H1 (cell line): Measurements from ENCODE around the gene SATB2. TPM values are rescaled to one million over a fixed set of nuclear protein-coding genes. Genes with fewer than 3 reads are reported as not detected.

Experiments used
- CTCF ChIA-PET: fragments of 300-600 bp; sonication (Branson Sonifier 250); formaldehyde crosslinking; loops from one replicate; lab custom pipeline; 2021; ENCODE audit not compliant: partially characterized antibody; lab: Charles Lee
- POLR2A ChIA-PET: fragments of 300-600 bp; sonication (Branson Sonifier 250); formaldehyde crosslinking; loops from one replicate; lab custom pipeline; 2021; ENCODE audit warnings: inconsistent platforms; ENCODE audit not compliant: partially characterized antibody; lab: Charles Lee
- DNase-seq, 2 experiments: peaks; one replicate each; pipeline versions ENCODE4 v3.0.0 to v3.0.0-alpha.2; 2010 to 2022; ENCODE audit warnings: low spot score in 2 of 2, low read depth in 1 of 2, mixed read lengths in 1 of 2
- FAIRE-seq: peaks from 2 replicates; lab custom pipeline; 2011; peaks lifted over from hg19 to GRCh38; lab: Jason Lieb, UNC
- H2AFZ ChIP-seq: 2 replicates; pipeline ENCODE4 v1.8.1; 2012; ENCODE audit warnings: low read length, inconsistent platforms
- H2AK5ac ChIP-seq: 2 replicates; pipeline ENCODE4 v1.6.1; 2013; ENCODE audit warnings: low read depth, low read length
- H2BK120ac ChIP-seq: replicated peaks from 2 replicates; pipeline ENCODE3; 2013; ENCODE audit warnings: low read depth, low read length, inconsistent platforms
- H2BK12ac ChIP-seq: 2 replicates; pipeline ENCODE4 v1.6.1; 2013; ENCODE audit warnings: low read depth, low read length
- H2BK15ac ChIP-seq: 2 replicates; pipeline ENCODE4 v1.6.1; 2013; ENCODE audit warnings: low read length
- H2BK20ac ChIP-seq: 2 replicates; pipeline ENCODE4 v1.6.1; 2013; ENCODE audit warnings: low read length
- H2BK5ac ChIP-seq: 2 replicates; pipeline ENCODE4 v1.6.1; 2013; ENCODE audit warnings: low read depth, low read length
- H3K14ac ChIP-seq: 2 replicates; pipeline ENCODE4 v1.6.1; 2013; ENCODE audit warnings: inconsistent platforms; ENCODE audit not compliant: insufficient read length
- H3K18ac ChIP-seq: 2 replicates; pipeline ENCODE4 v1.6.1; 2013; ENCODE audit warnings: low read length; ENCODE audit errors: extremely low read depth
- H3K23ac ChIP-seq: 2 replicates; pipeline ENCODE4 v1.6.1; 2013; ENCODE audit warnings: inconsistent platforms; ENCODE audit not compliant: insufficient read length
- H3K23me2 ChIP-seq: 2 replicates; pipeline ENCODE4 v1.6.1; 2013; ENCODE audit warnings: low read depth, low read length
- H3K27ac ChIP-seq: 2 replicates; pipeline ENCODE4 v1.6.1; 2011; ENCODE audit warnings: low read depth, low read length, inconsistent platforms
- H3K27me3 ChIP-seq, 4 experiments: replicated peaks in 1 of 4; 1 replicate in 1 of 4; 2 replicates in 3 of 4; pipeline versions ENCODE4 v1.6.1 to v1.8.1; 2011 to 2013; ENCODE audit warnings: low read length in 3 of 4, mild to moderate bottlenecking in 3 of 4, inconsistent platforms in 2 of 4, mixed read lengths in 2 of 4, moderate library complexity in 1 of 4; ENCODE audit not compliant: control insufficient read depth in 3 of 4, insufficient read depth in 3 of 4; ENCODE audit errors: extremely low read depth in 1 of 4
- H3K36me3 ChIP-seq, 4 experiments: 2 replicates each; pipeline versions ENCODE4 v1.6.1 to v1.8.1; 2011 to 2013; ENCODE audit warnings: mild to moderate bottlenecking in 4 of 4, low read length in 3 of 4, moderate library complexity in 2 of 4, control low read depth in 1 of 4, inconsistent platforms in 1 of 4; ENCODE audit not compliant: insufficient read depth in 4 of 4, control insufficient read depth in 2 of 4
- H3K4ac ChIP-seq: replicated peaks from 2 replicates; pipeline ENCODE3; 2013; ENCODE audit warnings: low read length, low read depth, mixed read lengths, inconsistent platforms; ENCODE audit not compliant: insufficient read length
- H3K4me1 ChIP-seq, 4 experiments: replicated peaks in 1 of 4; 1 replicate in 1 of 4; 2 replicates in 3 of 4; pipeline versions ENCODE4 v1.6.1 to v1.8.1; 2011 to 2013; ENCODE audit warnings: low read length in 3 of 4, inconsistent platforms in 2 of 4, mixed read lengths in 1 of 4; ENCODE audit not compliant: insufficient read depth in 4 of 4, control insufficient read depth in 3 of 4
- H3K4me2 ChIP-seq, 2 experiments: 2 replicates each; pipeline versions ENCODE4 v1.6.1 to v1.8.1; 2011 to 2013; ENCODE audit warnings: low read depth in 2 of 2, low read length in 2 of 2, control low read depth in 1 of 2, inconsistent platforms in 1 of 2, mild to moderate bottlenecking in 1 of 2; ENCODE audit not compliant: insufficient read depth in 1 of 2
- H3K4me3 ChIP-seq, 4 experiments: fragments of 200-600, 300-600 bp in 1 of 4; sonication (generic), shearing (Covaris generic), sonication (Bioruptor Twin) in 1 of 4; 2 replicates each; pipeline versions ENCODE4 v1.5.1 to v1.8.1; 2011 to 2016; ENCODE audit warnings: low read length in 4 of 4, low read depth in 3 of 4, control low read depth in 2 of 4, inconsistent platforms in 2 of 4, mild to moderate bottlenecking in 2 of 4, mixed read lengths in 1 of 4, moderate library complexity in 1 of 4; ENCODE audit not compliant: insufficient read depth in 2 of 4; ENCODE audit errors: extremely low read depth in 1 of 4
- H3K56ac ChIP-seq: replicated peaks from 2 replicates; pipeline ENCODE3; 2013; ENCODE audit warnings: low read depth, mild to moderate bottlenecking, mixed read lengths, low read length, inconsistent platforms; ENCODE audit not compliant: insufficient read length
- H3K79me1 ChIP-seq: 2 replicates; pipeline ENCODE4 v1.6.1; 2013; ENCODE audit warnings: low read depth, low read length, control low read depth
- H3K79me2 ChIP-seq, 2 experiments: 2 replicates each; pipeline versions ENCODE4 v1.6.1 to v1.8.1; 2012 to 2013; ENCODE audit warnings: low read length in 2 of 2, mild to moderate bottlenecking in 2 of 2, inconsistent platforms in 1 of 2; ENCODE audit not compliant: insufficient read depth in 2 of 2, control insufficient read depth in 1 of 2
- H3K9ac ChIP-seq, 4 experiments: replicated peaks in 1 of 4; 1 replicate in 1 of 4; 2 replicates in 3 of 4; pipeline versions ENCODE4 v1.6.1 to v1.8.1; 2011 to 2013; ENCODE audit warnings: low read depth in 3 of 4, low read length in 3 of 4, control low read depth in 2 of 4, mild to moderate bottlenecking in 2 of 4, moderate library complexity in 2 of 4, inconsistent platforms in 1 of 4; ENCODE audit errors: extremely low read depth in 1 of 4
- H3K9me3 ChIP-seq, 2 experiments: 2 replicates each; pipeline versions ENCODE4 v1.6.1 to v1.8.1; 2012 to 2013; ENCODE audit warnings: mild to moderate bottlenecking in 2 of 2, moderate library complexity in 2 of 2, control low read depth in 1 of 2, inconsistent platforms in 1 of 2, low read depth in 1 of 2, low read length in 1 of 2, mixed read lengths in 1 of 2; ENCODE audit not compliant: insufficient read depth in 2 of 2
- H4K20me1 ChIP-seq, 2 experiments: replicated peaks in 1 of 2; 2 replicates each; pipeline versions ENCODE3 to v1.8.1; 2011 to 2013; ENCODE audit warnings: inconsistent platforms in 2 of 2, low read length in 2 of 2, mild to moderate bottlenecking in 1 of 2; ENCODE audit not compliant: insufficient read depth in 2 of 2, control insufficient read depth in 1 of 2
- H4K5ac ChIP-seq: 2 replicates; pipeline ENCODE4 v1.6.1; 2013; ENCODE audit warnings: low read length, low read depth, mixed read lengths, inconsistent platforms; ENCODE audit not compliant: insufficient read length
- H4K8ac ChIP-seq: 2 replicates; pipeline ENCODE4 v1.8.0; 2013; ENCODE audit warnings: mild to moderate bottlenecking, moderate library complexity, low read length, inconsistent platforms; ENCODE audit not compliant: insufficient read depth; ENCODE audit errors: extremely low read depth
- H4K91ac ChIP-seq: replicated peaks from 2 replicates; pipeline ENCODE3; 2013; ENCODE audit warnings: low read length, mixed read lengths, inconsistent platforms; ENCODE audit not compliant: insufficient read length
- CEBPB ChIP-seq: IDR thresholded peaks from 2 replicates; pipeline ENCODE4 v1.6.1; 2012; ENCODE audit warnings: low read depth, low read length
- CTBP2 ChIP-seq: IDR thresholded peaks from 2 replicates; pipeline ENCODE4 v1.7.0; 2011; ENCODE audit warnings: borderline replicate concordance, mild to moderate bottlenecking, moderate library complexity, mixed read lengths, low read length; ENCODE audit not compliant: insufficient read depth, insufficient read length
- EGR1 ChIP-seq: IDR thresholded peaks from 2 replicates; pipeline ENCODE4 v1.6.1; 2011; ENCODE audit warnings: low read depth, low read length, borderline replicate concordance
- POU5F1 ChIP-seq: IDR thresholded peaks from 2 replicates; pipeline ENCODE4 v1.6.1; 2011; ENCODE audit warnings: low read depth, mild to moderate bottlenecking, low read length, moderate library complexity
- SIX5 ChIP-seq: IDR thresholded peaks from 2 replicates; pipeline ENCODE4 v1.6.1; 2011; ENCODE audit warnings: mild to moderate bottlenecking, low read depth, low read length
- SUZ12 ChIP-seq: fragments of 200-600 bp; sonication (generic); IDR thresholded peaks from 2 replicates; pipeline ENCODE4 v1.6.1; 2012; ENCODE audit warnings: mild to moderate bottlenecking, inconsistent platforms, low read length, moderate library complexity, mixed read lengths
- TBP ChIP-seq: IDR thresholded peaks from 2 replicates; pipeline ENCODE4 v1.6.1; 2011; ENCODE audit warnings: low read depth, low read length, improper control_type of control experiment
- whole genome bisulfite sequencing, 2 experiments: shearing (Covaris generic) in 1 of 2; methylation state at CpG; one replicate each; pipeline versions ENCODE4 v1.1.6 to v1.1.7; 2013 to 2015; ENCODE audit warnings: low lambda C conversion rate in 2 of 2, mixed read lengths in 2 of 2, inconsistent platforms in 1 of 2, low coverage in 1 of 2, missing lambda C conversion rate in 1 of 2; ENCODE audit not compliant: insufficient replicate concordance in 2 of 2, insufficient coverage in 1 of 2, insufficient read length in 1 of 2; ENCODE audit errors: extremely low coverage in 1 of 2, missing lambda C conversion rate in 1 of 2; 5-methylcytosine and 5-hydroxymethylcytosine counted together
- polyA plus RNA-seq, 7 experiments: library from polyadenylated mRNA; depleted of rRNA in 3 of 7; stranded (reverse) in 5 of 7; unstranded in 2 of 7; fragments of >200 nt in 5 of 7; fragments of 200-250 nt in 2 of 7; gene quantifications; 1 replicate in 5 of 7; 2 replicates in 1 of 7; 4 replicates in 1 of 7; pipeline versions ENCODE4 v1.2.1 to v1.2.3, GENCODE V29; 2011 to 2013; ENCODE audit warnings: missing spikeins in 2 of 7, mixed read lengths in 2 of 7
- total RNA-seq: library from RNA; stranded (reverse); fragmentation: NEBNext Ultra II Directional; extraction: Animal tissue kit (Norgen Biotek cat#: 25700); gene quantifications from 2 replicates; pipeline ENCODE4 v1.2.1, GENCODE V29; 2021

SATB2 gene
- total and polyA plus RNA-seq, 2 of the 8 experiments (the other 6 are each of a cell fraction or from before 2014, with no cell fraction given) = 1.3 to 5.7 TPM

GRCh38 chr2:199495147-199495546 lies 37.4 kb upstream of the SATB2 start:
- Histone ChIP-seq H3K79me2 (no peaks in the 10 kb centered on the region), H4K20me1 (no peaks in the 10 kb centered on the region), H3K79me1 (no peaks in the 10 kb centered on the region), H3K4me3 (no peak overlapping the region), H2BK12ac (no peak overlapping the region), H2AFZ (no peak overlapping the region), H2AK5ac (no peak overlapping the region), H3K4ac (no peak overlapping the region), H3K9ac (no peak overlapping the region), H3K56ac (no peak overlapping the region), H3K14ac (no peak overlapping the region)
- POLR2A ChIA-PET = no interaction called here
- no peak for TF ChIP-seq SIX5
- no peak for TF ChIP-seq EGR1
- no peak for TF ChIP-seq CTBP2
- TF ChIP-seq POU5F1 = no peak
- no peak for TF ChIP-seq SUZ12
- TF ChIP-seq TBP = no peak
- TF ChIP-seq CEBPB = no peak
- TF ChIP-seq, all 59 proteins: peak for 0
- no peak overlapping the region for H2BK120ac ChIP-seq
- CTCF ChIA-PET = interaction anchor here (1.0 to 1.9 kb wide), 3 partner anchors 10 to 24 kb away, joined by 3 to 6 read pairs (median 3); no protein-coding TSS in a partner anchor
- no peaks in the 10 kb centered on the region for H3K9me3 ChIP-seq
- H3K27me3 ChIP-seq = no peaks in the 10 kb centered on the region
- no peak overlapping the region for H4K5ac ChIP-seq
- no peak overlapping the region for H4K8ac ChIP-seq
- no peaks in the 10 kb centered on the region for H3K36me3 ChIP-seq
- FAIRE-seq (no peak), DNase-seq (no peak)
- H3K23ac ChIP-seq = no peak overlapping the region
- no peak overlapping the region for H2BK5ac ChIP-seq
- no peak overlapping the region for H4K91ac ChIP-seq
- H3K4me2 ChIP-seq = no peak overlapping the region
- H3K18ac ChIP-seq = no peak overlapping the region
- no peaks in the 10 kb centered on the region for H3K4me1 ChIP-seq
- no peak overlapping the region for H2BK15ac ChIP-seq
- H3K23me2 ChIP-seq = no peaks in the 10 kb centered on the region
- H3K27ac ChIP-seq = no peak overlapping the region
- H2BK20ac ChIP-seq = no peak overlapping the region
- WGBS, 2 experiments = 82% methylated on average over 4 of the region's 4 CpGs; no CpG with 5 or more reads in 1 of the 2 experiments
